SU-DHL-6 (cell line): ENCODE results near the gene SLC16A5.

ENCODE experiments used
- H2AFZ ChIP-seq: fragments of 200-600 bp; sonication (generic); 2 replicates; pipeline ENCODE4 v1.6.1; 2014; ENCODE audit warnings: low read depth, mild to moderate bottlenecking, moderate library complexity, mixed read lengths, antibody characterized with exemption, low read length; ENCODE audit not compliant: severe bottlenecking
- H3F3A ChIP-seq: fragments of 200-600 bp; shearing (Covaris generic); 2 replicates; pipeline ENCODE4 v1.6.0; 2016; ENCODE audit warnings: antibody characterized with exemption, mild to moderate bottlenecking; ENCODE audit not compliant: insufficient read depth
- H3K27ac ChIP-seq: fragments of 200-600 bp; sonication (generic); 2 replicates; pipeline ENCODE4 v1.5.1; 2016; ENCODE audit warnings: low read depth, mild to moderate bottlenecking, low read length, moderate library complexity, mixed read lengths
- H3K27me3 ChIP-seq: fragments of 200-600 bp; sonication (generic), shearing (Covaris generic); 2 replicates; pipeline ENCODE4 v1.6.0; 2014; ENCODE audit warnings: mild to moderate bottlenecking, low read length
- H3K36me3 ChIP-seq: fragments of 200-600 bp; sonication (generic); 2 replicates; pipeline ENCODE4 v1.6.1; 2014; ENCODE audit warnings: mild to moderate bottlenecking, low read length, mixed read lengths
- H3K4me2 ChIP-seq: fragments of 300-600, 200-600 bp; shearing (Covaris generic), sonication (generic); 2 replicates; pipeline ENCODE4 v1.6.0; 2014; ENCODE audit warnings: low read length, low read depth, mild to moderate bottlenecking; ENCODE audit not compliant: poor library complexity, severe bottlenecking
- H3K4me3 ChIP-seq: fragments of 200-600 bp; sonication (generic); 2 replicates; pipeline ENCODE4 v1.5.1; 2014; ENCODE audit warnings: antibody characterized with exemption, low read length, mild to moderate bottlenecking, mixed read lengths; ENCODE audit not compliant: insufficient read depth, poor library complexity, severe bottlenecking
- H3K79me2 ChIP-seq: fragments of 200-600 bp; sonication (generic); 2 replicates; pipeline ENCODE4 v1.6.1; 2014; ENCODE audit warnings: mild to moderate bottlenecking, low read length, moderate library complexity; ENCODE audit not compliant: insufficient read depth
- H3K9ac ChIP-seq: fragments of 200-600 bp; sonication (generic); 2 replicates; pipeline ENCODE4 v1.7.0; 2014; ENCODE audit warnings: mild to moderate bottlenecking, low read length
- H3K9me2 ChIP-seq: fragments of 200-600 bp; sonication (generic); replicated peaks from 2 replicates; pipeline ENCODE4 v1.6.1; 2014; ENCODE audit warnings: low read length; ENCODE audit not compliant: insufficient read depth
- H3K9me3 ChIP-seq: fragments of 200-600 bp; sonication (generic); 2 replicates; pipeline ENCODE4 v1.6.1; 2014; ENCODE audit warnings: low read length, mixed read lengths; ENCODE audit not compliant: insufficient read depth
- H4K20me1 ChIP-seq: fragments of 200-600 bp; sonication (generic); 2 replicates; pipeline ENCODE4 v1.6.1; 2014; ENCODE audit warnings: low read depth, mild to moderate bottlenecking, antibody characterized with exemption, low read length, moderate library complexity, mixed read lengths
- CTCF ChIP-seq: fragments of 200-600 bp; sonication (generic); IDR thresholded peaks from one replicate; pipeline ENCODE4 v1.5.1; 2017; ENCODE audit warnings: antibody characterized with exemption, mild to moderate bottlenecking, low read length, moderate library complexity; ENCODE audit not compliant: insufficient read depth, poor library complexity, severe bottlenecking
- EZH2phosphoT487 ChIP-seq: fragments of 200-600 bp; sonication (generic), shearing (Covaris generic); conservative IDR thresholded peaks from 2 replicates; pipeline ENCODE4 v1.6.1; 2018; ENCODE audit warnings: mild to moderate bottlenecking, antibody characterized with exemption, low read length, moderate library complexity, mixed read lengths

The SLC16A5 gene

GRCh38 chr17:75109046-75109406, 21.3 kb downstream of the SLC16A5 start:
- Histone ChIP-seq H3K79me2 (0 out of 2 replicates have a peak, but pooled peaks cover 5% of the 10 kb centered on the region), H3K27ac (no peak overlapping the region), H3K9me3 (no peaks in the 10 kb centered on the region), H4K20me1 (no peaks in the 10 kb centered on the region), H3F3A (peaks cover 16% of the 10 kb centered on the region; the same call in 1 of the 2 replicates), H3K4me2 (peak overlapping the region; percentile 64), H3K9me2 (no peaks in the 10 kb centered on the region), H3K27me3 (no peaks in the 10 kb centered on the region), H3K4me3 (peak overlapping the region; percentile 63), H3K9ac (peak overlapping the region; percentile 60), H2AFZ (peak overlapping the region; percentile 72), H3K36me3 (no peaks in the 10 kb centered on the region)
- TF ChIP-seq CTCF = no peak
- no peak for TF ChIP-seq EZH2phosphoT487

GRCh38 chr17:75109407-75110233, 21.9 kb downstream of the SLC16A5 start, which contains the start of gene ARMC7:
Gene ARMC7, plus strand, starts transcription at chr17:75109969. Its CDS starts 320 bp downstream, at chr17:75110289.
- H3K9ac ChIP-seq = peak within 1 kb of the TSS; percentile 60
- no peaks in the 10 kb centered on the region for H3K9me3 ChIP-seq
- peaks cover 16% of the 10 kb centered on the region; the same call in 1 of the 2 replicates for H3F3A ChIP-seq
- H3K27me3 ChIP-seq = no peaks in the 10 kb centered on the region
- H3K4me3 ChIP-seq = peak within 1 kb of the TSS; percentile 63
- H3K9me2 ChIP-seq = no peaks in the 10 kb centered on the region
- no peak for TF ChIP-seq CTCF
- no peak for TF ChIP-seq EZH2phosphoT487
- H3K27ac ChIP-seq = no peak within 1 kb of the TSS; the same call in 1 of the 2 replicates
- peak within 1 kb of the TSS; percentile 64 for H3K4me2 ChIP-seq
- H3K36me3 ChIP-seq = no peaks in the 10 kb centered on the region
- 0 out of 2 replicates have a peak, but pooled peaks cover 8% of the 10 kb centered on the region for H3K79me2 ChIP-seq
- H4K20me1 ChIP-seq = no peaks in the 10 kb centered on the region
- peak within 1 kb of the TSS; percentile 72 for H2AFZ ChIP-seq

- Histone ChIP-seq H3K27ac (no peak overlapping the region), H3K4me2 (peak overlapping the region; percentile 64), H3K9me3 (no peaks in the 10 kb centered on the region), H2AFZ (peak overlapping the region; percentile 72), H3K36me3 (no peaks in the 10 kb centered on the region), H4K20me1 (no peaks in the 10 kb centered on the region), H3K9ac (peak overlapping the region; percentile 60), H3F3A (peaks cover 16% of the 10 kb centered on the region; the same call in 1 of the 2 replicates), H3K4me3 (peak overlapping the region; percentile 63), H3K79me2 (0 out of 2 replicates have a peak, but pooled peaks cover 8% of the 10 kb centered on the region), H3K27me3 (no peaks in the 10 kb centered on the region), H3K9me2 (no peaks in the 10 kb centered on the region)
- TF ChIP-seq CTCF = no peak
- TF ChIP-seq EZH2phosphoT487 = no peak
Measured at GRCh38 chr17:75110234-75110937, 22.6 kb downstream of the SLC16A5 start.
